Measurements from ENCODE around the gene SMYD5.

- TF ChIP-seq POLR2A (IDR thresholded peaks at IDR 0.05): no peak
- TF ChIP-seq, protein P1, sequence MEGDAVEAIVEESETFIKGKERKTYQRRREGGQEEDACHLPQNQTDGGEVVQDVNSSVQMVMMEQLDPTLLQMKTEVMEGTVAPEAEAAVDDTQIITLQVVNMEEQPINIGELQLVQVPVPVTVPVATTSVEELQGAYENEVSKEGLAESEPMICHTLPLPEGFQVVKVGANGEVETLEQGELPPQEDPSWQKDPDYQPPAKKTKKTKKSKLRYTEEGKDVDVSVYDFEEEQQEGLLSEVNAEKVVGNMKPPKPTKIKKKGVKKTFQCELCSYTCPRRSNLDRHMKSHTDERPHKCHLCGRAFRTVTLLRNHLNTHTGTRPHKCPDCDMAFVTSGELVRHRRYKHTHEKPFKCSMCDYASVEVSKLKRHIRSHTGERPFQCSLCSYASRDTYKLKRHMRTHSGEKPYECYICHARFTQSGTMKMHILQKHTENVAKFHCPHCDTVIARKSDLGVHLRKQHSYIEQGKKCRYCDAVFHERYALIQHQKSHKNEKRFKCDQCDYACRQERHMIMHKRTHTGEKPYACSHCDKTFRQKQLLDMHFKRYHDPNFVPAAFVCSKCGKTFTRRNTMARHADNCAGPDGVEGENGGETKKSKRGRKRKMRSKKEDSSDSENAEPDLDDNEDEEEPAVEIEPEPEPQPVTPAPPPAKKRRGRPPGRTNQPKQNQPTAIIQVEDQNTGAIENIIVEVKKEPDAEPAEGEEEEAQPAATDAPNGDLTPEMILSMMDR (IDR thresholded peaks at IDR 0.05): no peak
Measured at GRCh38 chr2:73253901-73254300, 39.9 kb downstream of the SMYD5 start.
